SKM-1 treated with dmso at 0.1 percent for 144 hours (cell line): ENCODE measurements around the gene THAP7.

Source experiments
- DNase-seq: peaks from one replicate; lab custom pipeline; 2025; ENCODE audit not compliant: unreplicated experiment; lab: John Stamatoyannopoulos, UW

The THAP7 gene

DNA sequence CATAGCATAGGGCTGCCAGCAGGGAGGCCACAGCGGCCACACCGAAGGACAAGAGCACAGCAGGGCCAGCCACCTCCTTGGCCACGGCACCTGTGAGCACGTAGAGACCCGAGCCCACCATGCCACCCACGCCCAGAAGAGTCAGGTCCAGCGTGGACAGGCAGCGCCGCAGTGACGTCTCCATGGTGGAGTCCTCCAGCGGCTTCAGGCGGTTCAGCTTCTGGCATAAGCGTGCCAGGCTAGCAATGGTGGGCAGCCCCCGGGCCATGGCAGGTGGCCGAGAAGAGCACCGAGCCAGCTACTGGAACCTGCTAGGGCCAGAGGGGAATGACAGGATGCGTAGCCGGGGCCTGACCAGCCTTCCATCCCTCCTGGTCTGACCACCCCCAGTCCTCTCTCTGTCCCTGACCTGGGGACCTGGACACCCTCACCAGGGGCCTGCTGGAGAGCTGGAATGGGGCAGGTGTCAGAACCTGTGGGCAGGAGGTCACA, 29.7 kb upstream of the THAP7 start:
- no peak for DNase-seq

DNA sequence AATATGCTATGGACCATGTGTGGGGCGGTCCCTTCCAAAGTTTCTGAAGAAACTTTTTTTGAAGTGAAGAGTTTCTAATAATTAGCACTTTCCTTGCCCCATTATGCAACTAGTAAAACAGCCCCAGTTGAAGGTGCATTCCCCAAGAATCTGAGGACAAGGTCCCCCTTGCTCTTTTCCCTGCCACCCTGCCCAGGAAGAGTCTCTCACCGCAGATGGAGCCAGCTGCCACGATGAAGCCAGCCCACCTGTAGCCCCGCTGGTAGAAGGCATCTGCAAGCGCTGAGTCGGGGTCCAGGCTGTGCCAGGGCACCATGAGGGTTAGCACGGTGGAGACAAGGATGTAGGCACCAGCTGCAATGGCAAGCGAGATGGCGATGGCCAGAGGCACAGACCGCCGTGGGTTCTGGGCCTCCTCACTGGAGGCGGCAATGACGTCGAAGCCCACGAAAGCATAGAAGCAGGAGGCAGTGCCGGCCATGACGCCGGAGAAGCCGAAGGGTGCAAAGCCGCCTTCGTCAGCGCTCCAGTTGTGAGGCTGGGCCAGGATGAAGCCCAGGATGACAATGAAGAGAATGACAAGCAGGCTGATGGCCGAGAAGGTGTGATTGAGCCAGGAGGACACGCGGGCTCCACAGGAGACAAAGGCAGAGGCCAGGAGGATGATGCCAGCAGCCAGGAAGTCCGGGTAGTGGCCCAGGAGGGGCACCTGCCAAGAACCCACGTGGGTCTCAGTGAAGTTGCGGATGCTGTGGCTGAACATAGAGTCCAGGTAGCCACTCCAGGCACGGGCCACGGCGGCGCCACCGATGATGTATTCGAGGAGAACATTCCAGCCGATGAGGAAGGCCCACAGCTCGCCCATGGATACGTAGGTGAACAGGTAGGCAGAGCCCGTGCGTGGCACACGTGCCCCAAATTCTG, 29.0 kb upstream of the THAP7 start:
- no peak for DNase-seq

GRCh38 chr22:21030032-21030431, 28.1 kb upstream of the THAP7 start:
- DNase-seq = no peak

DNA sequence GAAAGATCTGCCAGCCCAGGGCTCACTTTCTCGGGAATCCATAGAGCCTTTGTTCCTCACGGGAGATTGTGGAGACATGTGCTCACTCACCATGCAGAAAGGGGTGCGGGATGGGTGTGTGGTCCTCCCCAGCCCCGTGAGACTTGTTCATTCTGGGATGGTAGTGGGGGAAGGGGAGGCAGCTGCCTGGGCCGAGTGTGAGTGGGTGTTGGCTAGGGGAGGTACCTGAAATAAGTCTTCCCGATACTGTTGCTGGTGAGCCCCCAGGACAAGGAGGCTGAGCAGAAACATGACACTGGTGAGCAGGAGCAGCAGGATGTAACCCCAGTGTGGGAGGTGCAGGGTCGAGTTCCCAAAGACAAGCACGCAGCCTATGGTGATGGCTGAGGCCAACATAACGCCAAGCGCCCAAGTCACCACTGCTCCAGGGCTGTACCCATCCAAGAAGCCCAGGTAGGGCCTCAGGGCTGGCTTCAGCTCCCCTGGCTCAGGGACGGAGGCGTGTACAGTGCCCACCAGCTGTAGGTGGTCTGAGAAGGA, 27.6 kb upstream of the THAP7 start:
- DNase-seq = no peak

DNA sequence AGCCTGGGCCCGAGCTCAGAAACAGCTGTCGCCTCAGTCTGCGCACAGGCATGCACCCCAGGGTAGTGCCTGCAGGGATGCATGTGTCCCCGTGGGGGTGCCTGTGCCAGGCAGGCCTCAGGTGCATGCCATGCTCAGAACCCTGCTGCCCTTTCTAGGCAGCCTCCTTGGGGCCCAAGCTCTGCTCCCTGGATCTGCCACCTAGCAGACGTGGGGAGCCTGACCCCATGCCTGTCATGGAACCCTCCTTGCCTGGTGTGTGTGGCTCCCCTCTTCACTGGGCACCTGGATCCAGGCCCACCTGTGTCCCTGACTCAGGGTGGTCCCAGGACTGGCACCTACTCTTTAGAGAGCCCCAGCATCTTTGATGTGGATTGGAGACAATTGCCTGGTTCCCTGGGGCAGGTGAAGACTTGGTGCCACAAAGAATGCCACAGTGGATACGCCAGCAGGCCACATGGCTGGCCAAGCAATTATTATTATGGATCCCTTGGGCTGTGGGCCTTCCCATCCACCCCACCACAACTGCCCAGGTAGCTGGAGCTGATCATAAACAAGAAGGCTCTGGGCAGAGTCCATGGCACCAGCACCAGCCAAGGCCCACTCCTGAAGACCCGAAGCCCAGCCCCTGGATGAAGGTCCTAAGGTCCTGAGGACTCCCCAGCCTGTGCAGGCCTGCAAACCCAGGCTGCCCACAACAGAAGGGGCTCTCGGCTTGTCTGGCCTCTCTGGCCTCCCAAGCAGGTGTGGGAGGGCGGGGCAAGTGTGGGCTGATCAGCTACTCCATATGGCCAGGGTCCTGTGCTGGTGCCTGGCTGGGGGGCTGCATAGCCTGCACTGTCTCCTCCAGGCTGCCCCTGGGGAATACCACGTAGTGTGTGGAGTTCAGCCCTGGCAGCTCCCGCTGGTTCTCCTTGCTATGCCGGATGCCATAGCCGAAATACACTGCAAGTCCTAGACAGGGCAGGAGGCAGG, 26.6 kb upstream of the THAP7 start:
- DNase-seq = no peak

DNA sequence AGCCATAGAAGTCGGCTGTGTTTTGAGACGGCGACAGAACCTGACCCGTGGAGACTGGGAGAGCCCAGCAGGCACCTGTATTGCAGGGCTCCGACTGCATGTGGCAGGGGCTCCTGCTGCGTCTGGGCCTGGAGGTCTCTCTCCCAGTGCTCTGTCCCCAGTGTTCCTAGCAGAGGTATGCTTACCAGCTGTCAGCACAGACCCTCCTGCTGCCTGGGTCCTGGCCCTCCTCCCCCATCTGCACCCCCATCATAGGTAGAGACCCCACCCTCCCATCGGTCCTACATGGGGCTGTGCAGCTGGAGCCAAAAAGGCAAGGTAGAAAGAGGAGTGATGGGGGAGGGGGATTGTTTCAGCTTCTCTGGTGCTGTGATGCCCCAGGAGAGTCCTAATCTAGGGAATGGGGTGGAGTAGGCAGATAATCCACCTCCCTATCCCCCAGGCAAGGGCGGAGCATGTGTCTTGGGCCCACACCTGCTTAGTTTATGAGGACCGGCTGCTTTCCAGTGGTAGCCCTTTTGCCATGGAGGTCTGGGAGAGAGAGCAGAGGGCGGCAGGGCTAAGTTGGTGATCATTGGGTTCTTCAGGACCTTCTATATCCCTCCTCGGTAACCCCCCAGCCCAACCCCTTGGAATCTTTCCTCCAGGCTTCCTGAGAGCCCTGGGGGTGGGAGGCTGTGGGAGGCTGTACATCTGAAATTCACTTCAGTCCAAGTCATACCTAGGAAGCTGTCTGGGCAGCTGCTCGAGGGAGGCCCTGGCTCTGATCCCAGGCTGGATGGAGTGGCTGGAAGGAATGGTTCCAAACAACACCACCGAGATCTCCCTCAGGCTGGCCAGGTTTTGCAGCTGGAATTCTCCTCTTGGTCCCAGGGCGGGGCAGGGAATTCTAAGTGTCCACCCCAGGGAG, 25.1 kb upstream of the THAP7 start:
- DNase-seq = no peak

DNA sequence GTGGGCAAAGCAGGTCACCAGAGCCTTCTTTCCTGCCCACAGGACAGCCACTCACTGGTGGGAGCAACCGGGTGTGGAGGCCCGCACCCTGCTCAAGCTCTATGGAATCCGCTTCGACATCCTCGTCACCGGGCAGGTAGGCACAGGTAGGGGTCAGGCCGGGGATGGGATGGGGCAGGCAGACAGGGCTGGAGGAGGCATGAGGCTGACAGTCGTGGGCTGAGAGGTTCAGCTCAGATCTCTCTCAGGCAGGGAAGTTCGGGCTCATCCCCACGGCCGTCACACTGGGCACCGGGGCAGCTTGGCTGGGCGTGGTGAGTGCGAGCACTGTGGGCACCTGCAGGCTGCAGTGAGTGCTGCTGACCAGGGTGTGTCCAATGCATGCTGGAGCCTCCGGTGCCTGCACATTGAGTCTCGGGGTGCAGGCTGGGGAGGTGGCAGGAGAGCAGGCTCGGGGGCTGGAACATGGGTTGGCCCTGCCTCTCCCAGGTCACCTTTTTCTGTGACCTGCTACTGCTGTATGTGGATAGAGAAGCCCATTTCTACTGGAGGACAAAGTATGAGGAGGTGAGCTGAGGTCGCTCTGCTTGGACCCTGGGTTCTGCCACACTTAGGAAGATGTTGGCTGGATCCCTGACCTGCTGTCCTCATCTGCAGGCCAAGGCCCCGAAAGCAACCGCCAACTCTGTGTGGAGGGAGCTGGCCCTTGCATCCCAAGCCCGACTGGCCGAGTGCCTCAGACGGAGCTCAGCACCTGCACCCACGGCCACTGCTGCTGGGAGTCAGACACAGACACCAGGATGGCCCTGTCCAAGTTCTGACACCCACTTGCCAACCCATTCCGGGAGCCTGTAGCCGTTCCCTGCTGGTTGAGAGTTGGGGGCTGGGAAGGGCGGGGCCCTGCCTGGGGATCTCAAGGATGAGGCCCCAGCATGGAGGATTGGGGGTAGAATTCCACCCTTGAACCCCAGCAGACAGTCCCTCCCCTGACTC, 24.1 kb upstream of the THAP7 start:
- DNase-seq = no peak

DNA sequence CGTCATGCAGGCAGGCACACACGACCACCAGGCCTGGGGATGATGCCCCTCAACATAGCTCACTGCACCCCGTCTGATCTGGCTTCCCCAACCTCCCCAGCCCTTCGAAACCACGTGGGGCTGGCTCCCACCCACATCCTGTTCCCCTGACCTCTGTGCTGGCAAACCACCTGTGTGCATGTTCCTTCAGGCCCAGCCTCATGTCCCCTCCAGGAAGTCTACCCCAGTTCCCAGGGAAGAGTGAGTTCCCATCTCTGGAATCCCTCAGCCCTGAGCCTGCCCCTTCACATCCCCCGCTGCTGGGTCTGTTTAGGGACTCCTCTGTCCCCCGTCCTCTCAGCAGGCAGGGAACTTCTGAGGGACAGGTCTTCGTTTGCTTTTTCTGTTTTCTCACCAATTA, 23.3 kb upstream of the THAP7 start:
- no peak for DNase-seq

GRCh38 chr22:21022955-21023614, 21.2 kb upstream of the THAP7 start:
- DNase-seq = no peak

DNA sequence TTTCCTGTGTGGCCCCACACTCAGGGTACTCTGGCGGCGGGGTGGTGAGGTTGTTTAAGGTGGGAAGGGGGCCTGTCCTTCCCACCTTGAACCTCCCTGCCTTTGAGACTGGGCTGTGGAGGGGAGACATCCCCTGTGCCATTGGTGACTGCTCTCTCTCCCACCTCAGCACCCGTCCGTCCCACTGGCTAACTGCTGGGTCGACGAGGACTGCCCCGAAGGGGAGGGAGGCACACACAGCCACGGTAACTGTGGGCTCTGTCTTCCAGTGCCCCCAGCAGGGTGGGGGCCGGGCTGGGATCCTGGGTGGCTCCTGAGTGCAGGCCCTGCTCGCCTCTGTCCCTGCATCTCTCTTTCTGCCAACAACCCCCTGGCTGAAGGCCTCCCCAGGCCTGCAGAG, 20.6 kb upstream of the THAP7 start:
- DNase-seq = no peak

GRCh38 chr22:21020802-21021429, 19.0 kb upstream of the THAP7 start:
- no peak for DNase-seq

DNA sequence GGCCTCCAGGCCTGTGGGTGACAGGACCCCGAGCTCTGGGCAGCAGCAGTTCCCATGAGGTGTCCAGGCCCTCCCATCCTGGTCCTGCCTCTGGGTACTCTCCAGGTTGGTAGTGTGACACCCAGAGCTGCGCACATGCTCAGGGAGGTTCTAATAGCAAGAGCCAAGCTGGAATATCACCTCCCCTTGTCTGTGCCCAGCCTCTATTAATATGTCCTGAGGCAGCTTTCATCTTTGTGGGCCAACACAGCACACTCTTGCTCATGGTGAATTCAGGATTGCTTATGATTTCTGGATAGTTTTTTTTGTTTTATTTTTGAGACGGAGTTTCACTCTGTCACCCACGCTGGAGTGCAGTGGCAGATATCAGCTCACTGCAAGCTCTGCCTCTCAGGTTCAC, 16.4 kb upstream of the THAP7 start:
- DNase-seq = no peak

GRCh38 chr22:21016644-21017420, 14.9 kb upstream of the THAP7 start:
- no peak for DNase-seq

DNA sequence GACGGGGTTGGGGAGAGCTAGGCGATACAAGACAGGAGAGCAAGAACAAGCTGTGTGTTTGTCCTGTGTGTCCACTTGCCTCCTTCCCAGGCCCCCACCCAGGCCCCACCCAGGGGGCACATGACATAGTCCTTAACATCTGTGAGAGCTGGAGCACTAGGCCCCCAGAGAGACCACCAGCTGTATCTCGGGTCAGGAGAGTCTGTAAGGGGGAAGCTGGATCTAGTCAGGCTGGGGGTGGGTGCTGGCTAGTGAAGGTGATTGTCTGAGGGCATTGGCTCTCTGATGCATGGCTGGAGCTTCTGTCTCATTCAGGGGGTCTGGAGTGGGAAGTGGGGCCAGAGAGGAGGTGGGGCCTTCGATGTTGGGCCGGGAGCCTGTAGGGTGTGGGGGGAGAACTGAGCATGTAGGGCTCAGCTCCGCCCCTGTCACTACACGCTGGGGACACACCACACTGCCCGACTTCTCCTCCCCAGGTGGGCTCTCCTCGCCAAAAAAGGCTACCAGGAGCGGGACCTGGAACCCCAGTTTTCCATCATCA, 13.6 kb upstream of the THAP7 start:
- no peak for DNase-seq

GRCh38 chr22:21014726-21015465, 13.0 kb upstream of the THAP7 start, which contains the start of gene P2RX6:
Gene P2RX6, plus strand, starts transcription at chr22:21015165. Its CDS starts 10 bp downstream, at chr22:21015175.
- no peak for DNase-seq

DNA sequence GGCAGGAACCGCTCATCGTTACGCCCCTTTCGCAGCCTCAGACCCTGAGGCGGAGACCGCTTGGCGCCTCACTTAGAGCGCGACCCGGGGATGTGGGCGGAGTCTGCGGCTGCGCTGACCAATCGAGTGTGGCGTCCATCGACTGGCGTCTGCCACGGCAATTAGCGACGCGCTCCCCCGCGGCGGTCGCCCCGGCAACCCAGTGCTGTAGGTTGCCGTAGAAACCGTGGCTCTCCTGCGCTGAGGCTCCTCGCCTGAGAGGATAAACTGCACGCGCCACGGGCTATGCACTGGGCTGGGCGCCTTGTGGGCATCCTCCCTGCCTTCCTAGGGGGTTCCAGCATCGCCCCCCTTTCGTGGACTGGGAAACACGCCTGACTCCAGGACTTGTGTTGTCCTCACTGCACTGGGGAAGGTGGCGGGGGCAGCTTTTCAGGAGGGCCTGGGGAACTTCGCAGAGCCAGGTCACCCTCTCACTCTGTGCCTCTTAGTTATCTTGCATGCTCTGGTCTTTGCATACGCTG, 12.3 kb upstream of the THAP7 start:
- DNase-seq = peak; percentile 43
